Natural killer cell treated with Interleukin-12 subunit alpha and Interleukin-12 subunit beta and Interleukin-15 and Interleukin-18, amount 100 ng/mL, for 72 hours (primary cell): ENCODE measurements around the gene FAM200B. TPM values are rescaled to one million over a fixed set of nuclear protein-coding genes. Genes with fewer than 3 reads are reported as not detected.
A peak's percentile ranks its signal among the peaks of the same experiment; 100 is the strongest.
"Not testable (repeated sequence)": the region's sequence is repeated elsewhere in the genome, so short reads cannot be mapped to it uniquely, and the experiment has no call there.

Source experiments
- ATAC-seq, 2 donors: fragments of 150-1000 bp; cut with Tn5 transposase in 1 of 2; sonication (Bioruptor Pico), chemical (Tn5 transposase) in 1 of 2; 2 replicates each; pipeline ENCODE4 v1.10.0; 2021
- DNase-seq: peaks from one replicate; pipeline ENCODE4 v3.0.0; 2022; ENCODE audit warnings: low spot score
- H3K27ac Mint-ChIP-seq, 2 donors: 1 replicate in 1 of 2; 2 replicates in 1 of 2; pipeline ENCODE4 v1.8.0; 2022; ENCODE audit warnings: mixed read lengths in 2 of 2, mild to moderate bottlenecking in 1 of 2, moderate library complexity in 1 of 2
- H3K27me3 Mint-ChIP-seq, 2 donors: 1 replicate in 1 of 2; 2 replicates in 1 of 2; pipeline ENCODE4 v1.8.0; 2022; ENCODE audit warnings: mixed read lengths in 2 of 2
- H3K36me3 Mint-ChIP-seq: one replicate; pipeline ENCODE4 v1.8.0; 2022; ENCODE audit warnings: mixed read lengths
- H3K4me1 Mint-ChIP-seq, 2 donors: 1 replicate in 1 of 2; 2 replicates in 1 of 2; pipeline ENCODE4 v1.8.0; 2022; ENCODE audit warnings: low read depth in 2 of 2, mixed read lengths in 2 of 2, mild to moderate bottlenecking in 1 of 2
- H3K4me3 Mint-ChIP-seq: one replicate; pipeline ENCODE4 v1.8.0; 2022; ENCODE audit warnings: mixed read lengths
- H3K9me3 Mint-ChIP-seq: 2 replicates; pipeline ENCODE4 v1.8.0; 2022; ENCODE audit warnings: mixed read lengths
- total RNA-seq, 2 donors: library from RNA; stranded (reverse); gene quantifications; one replicate each; pipeline ENCODE4 v1.2.3, GENCODE V29; 2022

The FAM200B gene
- total RNA-seq, 2 donors from 2014 or later = 10.7 to 11.0 TPM

- H3K4me1 Mint-ChIP-seq = peaks cover 0 to 5% of the 10 kb centered on the region in 2 donors
These were observed 35.5 kb downstream of the FAM200B start for GRCh38 chr4:15717086-15717485.

DNA sequence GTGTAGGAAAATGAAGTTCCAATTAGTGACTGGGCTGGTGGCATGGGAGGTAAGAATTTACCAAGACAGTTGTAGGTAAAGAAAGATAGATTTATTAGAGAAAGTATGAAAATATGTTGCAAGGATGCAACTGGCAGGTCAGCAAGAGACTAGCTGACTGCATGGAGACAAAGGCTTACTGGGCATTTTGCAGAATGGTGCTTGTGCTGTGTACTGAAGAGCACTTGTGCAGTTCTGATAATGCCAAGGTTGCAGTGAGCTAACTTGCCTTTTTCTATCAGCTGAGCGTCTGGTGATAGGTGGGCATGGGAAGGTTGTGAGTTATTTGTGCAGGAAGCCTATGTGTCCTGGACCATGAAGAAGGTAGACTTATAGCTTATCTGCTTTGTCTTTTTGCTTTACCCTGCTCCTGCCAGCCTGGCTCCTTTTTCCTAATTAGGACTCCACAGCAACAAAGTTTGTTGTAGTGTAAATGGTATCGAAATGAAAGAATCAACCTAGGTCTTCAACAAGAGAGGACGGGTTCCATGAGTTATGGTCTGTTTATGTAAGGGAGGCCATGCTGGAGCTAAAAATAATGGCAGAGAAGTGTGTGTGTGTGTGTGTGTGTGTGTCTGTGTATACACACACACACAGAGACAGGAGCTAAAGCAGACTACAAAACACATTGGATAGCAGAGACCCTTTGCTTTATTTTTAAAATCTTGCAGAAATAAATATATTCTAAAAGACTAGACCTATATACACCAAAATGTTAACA lies 36.2 kb downstream of the FAM200B start:
- ATAC-seq (no peak), DNase-seq (no peak)
- H3K27me3 Mint-ChIP-seq = no peaks in the 10 kb centered on the region
- no peak overlapping the region for H3K27ac Mint-ChIP-seq
- H3K4me1 Mint-ChIP-seq = peaks cover 0 to 5% of the 10 kb centered on the region in 2 donors
- no peak overlapping the region for H3K4me3 Mint-ChIP-seq
- H3K36me3 Mint-ChIP-seq = no peaks in the 10 kb centered on the region
- no peaks in the 10 kb centered on the region for H3K9me3 Mint-ChIP-seq

More at GRCh38 chr4:15717086-15717485, 35.5 kb downstream of the FAM200B start:
- Mint-ChIP-seq H3K27me3 (no peaks in the 10 kb centered on the region), H3K36me3 (no peaks in the 10 kb centered on the region), H3K27ac (no peak overlapping the region), H3K4me3 (no peak overlapping the region), H3K9me3 (no peaks in the 10 kb centered on the region)
- no peak for DNase-seq
- no peak for ATAC-seq

- no peaks in the 10 kb centered on the region for H3K9me3 Mint-ChIP-seq
- H3K4me3 Mint-ChIP-seq = no peak overlapping the region
- no peak for ATAC-seq
- H3K27ac Mint-ChIP-seq = no peak overlapping the region
- H3K36me3 Mint-ChIP-seq = no peaks in the 10 kb centered on the region
- no peak for DNase-seq
- peaks cover 0 to 5% of the 10 kb centered on the region in 2 donors for H3K4me1 Mint-ChIP-seq
- H3K27me3 Mint-ChIP-seq = no peaks in the 10 kb centered on the region
These were observed 36.8 kb downstream of the FAM200B start for GRCh38 chr4:15718465-15718864.

- DNase-seq (no peak), ATAC-seq (no peak)
- Mint-ChIP-seq H3K4me3 (no peak overlapping the region), H3K27ac (no peak overlapping the region), H3K4me1 (peaks cover 0 to 5% of the 10 kb centered on the region in 2 donors), H3K9me3 (no peaks in the 10 kb centered on the region), H3K36me3 (no peaks in the 10 kb centered on the region), H3K27me3 (no peaks in the 10 kb centered on the region)
These were observed 37.3 kb downstream of the FAM200B start for GRCh38 chr4:15718959-15719358.

DNA sequence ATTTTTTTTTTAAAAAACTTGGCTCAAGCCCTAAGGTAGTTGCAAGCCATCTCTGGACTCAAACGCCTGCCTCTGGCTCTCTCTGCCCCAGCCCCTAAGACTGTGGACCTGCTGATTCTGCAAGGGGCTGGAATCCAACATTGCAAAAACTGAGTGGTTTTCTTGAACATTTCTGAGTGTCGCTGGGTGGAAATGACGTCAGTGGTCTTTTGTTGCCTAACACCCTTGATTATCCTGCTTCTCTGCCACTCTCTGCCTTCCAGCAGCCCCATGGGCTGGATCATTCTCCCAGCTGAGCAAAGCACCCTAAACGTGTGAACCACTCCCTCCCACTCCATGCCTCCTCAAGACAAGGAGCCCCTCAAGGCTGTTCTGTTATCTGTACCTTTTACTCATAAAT lies 37.9 kb downstream of the FAM200B start:
- Mint-ChIP-seq H3K36me3 (no peaks in the 10 kb centered on the region), H3K27ac (no peak overlapping the region), H3K4me1 (peaks cover 0 to 5% of the 10 kb centered on the region in 2 donors), H3K4me3 (no peak overlapping the region), H3K9me3 (no peaks in the 10 kb centered on the region), H3K27me3 (no peaks in the 10 kb centered on the region)
- DNase-seq = no peak
- ATAC-seq = no peak

DNA sequence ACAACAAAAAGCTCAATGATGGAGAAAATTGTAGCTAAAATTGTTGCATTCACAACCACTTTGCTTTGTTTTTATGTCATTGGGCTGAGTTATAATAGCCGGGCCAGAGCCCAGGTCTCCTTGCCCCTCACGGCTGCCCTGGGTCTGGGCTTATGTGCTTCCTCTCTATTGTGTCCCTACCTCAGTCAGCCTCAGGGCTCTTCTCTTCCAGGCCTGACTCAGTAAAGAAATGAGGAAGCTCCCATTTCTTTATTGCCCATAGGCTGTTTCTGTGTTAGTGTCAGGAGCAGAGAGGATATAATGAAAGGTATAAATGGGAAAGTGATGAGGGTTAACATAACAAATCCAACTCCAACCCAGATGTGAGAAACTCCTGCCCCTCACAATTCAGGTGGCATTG lies 39.2 kb downstream of the FAM200B start:
- Mint-ChIP-seq H3K36me3 (no peaks in the 10 kb centered on the region), H3K4me3 (no peak overlapping the region), H3K4me1 (peaks cover 0 to 4% of the 10 kb centered on the region in 2 donors), H3K9me3 (no peaks in the 10 kb centered on the region), H3K27ac (no peak overlapping the region), H3K27me3 (peaks cover 0 to 2% of the 10 kb centered on the region in 2 donors)
- DNase-seq = no peak
- ATAC-seq = no peak

DNA sequence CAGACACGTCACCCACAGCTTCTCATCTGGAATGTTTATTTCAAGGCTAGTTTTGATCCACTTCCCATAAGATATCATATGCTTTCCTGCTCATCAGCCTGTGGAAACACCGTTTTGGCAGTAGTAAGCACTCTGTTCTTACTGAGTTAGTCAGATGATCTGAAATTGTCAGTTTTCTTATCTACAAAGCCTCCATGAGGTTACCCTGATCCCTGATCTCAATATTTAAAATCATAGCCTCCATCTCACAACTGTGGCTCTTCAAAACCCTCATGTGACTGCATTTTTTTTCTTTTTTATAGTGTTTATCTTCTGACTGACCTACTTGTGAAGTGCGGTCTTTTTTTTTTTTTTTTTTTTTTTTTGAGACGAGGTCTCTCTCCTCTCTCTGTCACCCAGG lies 44.0 kb downstream of the FAM200B start:
- Mint-ChIP-seq H3K4me1 (peaks cover 4 to 10% of the 10 kb centered on the region in 2 donors), H3K4me3 (no peak overlapping the region), H3K9me3 (no peaks in the 10 kb centered on the region), H3K27ac (no peak overlapping the region), H3K36me3 (no peaks in the 10 kb centered on the region), H3K27me3 (peaks cover 0 to 4% of the 10 kb centered on the region in 2 donors)
- ATAC-seq (no peak), DNase-seq (no peak)

- peak; percentile 72 for DNase-seq
- peaks cover 0 to 4% of the 10 kb centered on the region in 2 donors for H3K27me3 Mint-ChIP-seq
- peak overlapping the region in 1 of 2 donors; percentile 6 for H3K27ac Mint-ChIP-seq
- peaks cover 18 to 29% of the 10 kb centered on the region in 2 donors for H3K4me1 Mint-ChIP-seq
- peak in 1 of 2 donors; percentile 64 for ATAC-seq
- H3K4me3 Mint-ChIP-seq = no peak overlapping the region
- no peaks in the 10 kb centered on the region for H3K9me3 Mint-ChIP-seq
- H3K36me3 Mint-ChIP-seq = no peaks in the 10 kb centered on the region
These were observed 48.4 kb downstream of the FAM200B start for GRCh38 chr4:15729910-15730533.

- H3K4me3 Mint-ChIP-seq, DNase-seq, H3K9me3 Mint-ChIP-seq, H3K27me3 Mint-ChIP-seq, ATAC-seq, H3K27ac Mint-ChIP-seq, H3K36me3 Mint-ChIP-seq: not testable (repeated sequence)
- H3K4me1 Mint-ChIP-seq = peaks cover 20 to 37% of the 10 kb centered on the region in 2 donors
These were observed 51.4 kb downstream of the FAM200B start for GRCh38 chr4:15733061-15733460.

DNA sequence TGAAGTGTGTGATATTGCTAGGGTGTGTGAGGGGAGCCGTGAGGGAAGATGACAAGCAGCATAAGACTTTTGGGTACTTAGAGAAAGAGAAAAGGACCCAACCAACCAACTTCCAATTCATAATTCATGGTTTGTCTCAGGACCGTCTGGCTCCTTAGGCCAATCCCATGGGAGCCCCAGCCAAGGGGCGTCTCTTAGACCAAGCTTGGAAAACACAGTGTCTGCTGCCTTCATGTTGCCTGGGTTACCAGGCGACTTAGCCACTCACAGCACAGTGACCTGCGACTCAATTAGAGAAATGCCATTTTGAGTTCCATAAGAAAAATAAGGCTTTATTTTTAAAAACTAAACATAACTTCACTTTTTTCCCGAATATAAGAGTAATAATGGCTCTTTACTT lies 53.9 kb downstream of the FAM200B start:
- no peak for DNase-seq
- ATAC-seq = no peak
- Mint-ChIP-seq H3K4me1 (peaks cover 24 to 35% of the 10 kb centered on the region in 2 donors), H3K4me3 (no peak overlapping the region), H3K27me3 (no peaks in the 10 kb centered on the region), H3K36me3 (peaks cover 6% of the 10 kb centered on the region), H3K9me3 (peaks cover 3% of the 10 kb centered on the region), H3K27ac (no peak overlapping the region)

DNA sequence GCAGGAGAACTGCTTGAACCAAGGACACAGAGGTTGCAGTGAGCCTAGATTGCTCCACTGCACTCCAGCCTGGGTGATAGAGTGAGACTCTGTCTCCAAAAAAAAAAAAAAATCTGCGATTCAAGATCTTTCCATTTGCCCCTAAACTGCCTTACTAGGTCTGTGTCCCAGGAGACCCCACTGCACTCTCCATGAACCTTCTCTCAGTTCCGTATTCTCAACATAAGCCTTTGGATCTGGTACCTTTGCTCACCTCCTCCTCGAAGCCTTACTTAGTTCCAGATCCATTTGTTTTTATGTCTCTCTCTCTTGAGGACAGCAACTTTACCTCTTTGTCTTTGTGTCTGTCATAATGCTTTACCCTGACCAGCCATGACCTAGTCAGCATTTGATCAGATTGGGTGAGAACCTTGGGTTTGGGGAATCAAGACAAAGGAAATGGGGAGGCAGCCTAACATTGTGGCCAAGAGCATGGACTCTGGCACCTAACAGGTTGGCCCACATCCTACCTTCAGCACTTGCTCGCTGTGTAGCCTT lies 55.0 kb downstream of the FAM200B start:
- H3K9me3 Mint-ChIP-seq = peaks cover 8% of the 10 kb centered on the region
- no peak overlapping the region for H3K4me3 Mint-ChIP-seq
- H3K27ac Mint-ChIP-seq = no peak overlapping the region
- no peak for ATAC-seq
- H3K27me3 Mint-ChIP-seq = no peaks in the 10 kb centered on the region
- DNase-seq = no peak
- H3K4me1 Mint-ChIP-seq = peaks cover 24 to 30% of the 10 kb centered on the region in 2 donors
- H3K36me3 Mint-ChIP-seq = peaks cover 11% of the 10 kb centered on the region

DNA sequence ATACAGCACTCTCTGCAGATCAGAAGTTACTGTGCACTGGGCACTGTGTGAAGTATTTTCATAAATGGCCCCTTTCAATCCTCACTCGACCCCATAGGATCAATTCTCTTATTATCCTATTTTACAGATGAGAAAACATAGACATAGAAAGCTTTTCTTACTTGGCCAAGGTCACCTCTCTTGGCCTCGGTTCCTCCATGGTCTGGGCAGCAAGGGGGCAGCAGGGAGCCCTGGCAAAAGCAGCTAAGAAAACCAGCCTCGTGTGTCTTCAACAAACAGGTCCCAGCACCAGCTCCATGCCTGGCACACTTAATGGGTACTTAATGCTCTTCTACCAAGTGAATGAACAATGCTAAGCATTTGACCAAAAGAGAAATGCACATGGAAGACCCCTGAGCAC lies 55.6 kb downstream of the FAM200B start:
- peaks cover 25 to 30% of the 10 kb centered on the region in 2 donors for H3K4me1 Mint-ChIP-seq
- ATAC-seq = no peak
- no peak overlapping the region for H3K4me3 Mint-ChIP-seq
- peak overlapping the region in 1 of 2 donors; percentile 18 for H3K27ac Mint-ChIP-seq
- peaks cover 9% of the 10 kb centered on the region for H3K9me3 Mint-ChIP-seq
- H3K27me3 Mint-ChIP-seq = no peaks in the 10 kb centered on the region
- H3K36me3 Mint-ChIP-seq = peaks cover 14% of the 10 kb centered on the region
- no peak for DNase-seq

GRCh38 chr4:15738877-15739276 lies 57.2 kb downstream of the FAM200B start:
- H3K9me3 Mint-ChIP-seq = peaks cover 14% of the 10 kb centered on the region
- H3K4me3 Mint-ChIP-seq = no peak overlapping the region
- H3K36me3 Mint-ChIP-seq = peaks cover 26% of the 10 kb centered on the region
- no peaks in the 10 kb centered on the region for H3K27me3 Mint-ChIP-seq
- ATAC-seq = no peak
- DNase-seq = no peak
- peaks cover 29 to 33% of the 10 kb centered on the region in 2 donors for H3K4me1 Mint-ChIP-seq
- H3K27ac Mint-ChIP-seq = no peak overlapping the region
